Urinary bladder (tissue), 4 donors: ENCODE measurements around the gene USP48. TPM values are rescaled to one million over a fixed set of nuclear protein-coding genes. Genes with fewer than 3 reads are reported as not detected.
"Not testable (repeated sequence)": the region's sequence is repeated elsewhere in the genome, so short reads cannot be mapped to it uniquely, and the experiment has no call there.

Source experiments
- DNase-seq: peaks from one replicate; pipeline ENCODE4 v3.0.0-alpha.2; 2015; ENCODE audit errors: extremely low spot score
- H3K27ac ChIP-seq: one replicate; pipeline ENCODE4 v1.5.1; 2013; ENCODE audit warnings: low read depth, mild to moderate bottlenecking, moderate library complexity
- H3K36me3 ChIP-seq: one replicate; pipeline ENCODE4 v1.6.1; 2013; ENCODE audit warnings: mild to moderate bottlenecking, moderate library complexity; ENCODE audit not compliant: insufficient read depth
- H3K4me1 ChIP-seq: one replicate; pipeline ENCODE4 v1.6.1; 2013; ENCODE audit warnings: mild to moderate bottlenecking, moderate library complexity; ENCODE audit not compliant: insufficient read depth
- H3K4me3 ChIP-seq: one replicate; pipeline ENCODE4 v1.5.1; 2013; ENCODE audit warnings: low read depth, low read length
- WGBS: extraction: QIAGEN DNeasy Blood & Tissue Kit; methylation state at CpG from one replicate; pipeline ENCODE4 v1.1.7; 2013; 5-methylcytosine and 5-hydroxymethylcytosine counted together
- polyA plus RNA-seq: library from polyadenylated mRNA; stranded (reverse); fragments of 200-250 nt; gene quantifications from one replicate; pipeline ENCODE4 v1.2.3, GENCODE V29; 2013
- total RNA-seq: library from RNA; depleted of rRNA; stranded (reverse); fragments of >200 nt; gene quantifications from one replicate; pipeline ENCODE4 v1.2.3, GENCODE V29; 2014
- donor health status: healthy with polysubstance abuse.
- donor health status: healthy.

The USP48 gene
- total and polyA plus RNA-seq, 2 donors: 25.1 to 97.1 TPM

- no peak overlapping the region for H3K27ac ChIP-seq
- DNase-seq: no peak
- 91% methylated on average over 4 of the region's 4 CpGs for WGBS
- no peak overlapping the region for H3K4me3 ChIP-seq
- H3K4me1 ChIP-seq: no peaks in the 10 kb centered on the region
- no peaks in the 10 kb centered on the region for H3K36me3 ChIP-seq
Observed at GRCh38 chr1:21801100-21801499, 18.2 kb upstream of the USP48 start.

GRCh38 chr1:21799730-21800129 lies 16.8 kb upstream of the USP48 start:
- Histone ChIP-seq H3K36me3 (no peaks in the 10 kb centered on the region), H3K27ac (no peak overlapping the region), H3K4me3 (no peak overlapping the region), H3K4me1 (no peaks in the 10 kb centered on the region)
- DNase-seq: no peak
- 77% methylated on average over 5 of the region's 5 CpGs for WGBS

GRCh38 chr1:21795075-21795474 lies 12.1 kb upstream of the USP48 start:
- no peaks in the 10 kb centered on the region for H3K4me1 ChIP-seq
- H3K27ac ChIP-seq: no peak overlapping the region
- no peaks in the 10 kb centered on the region for H3K36me3 ChIP-seq
- no peak for DNase-seq
- 91% methylated on average over 6 of the region's 6 CpGs for WGBS
- H3K4me3 ChIP-seq: no peak overlapping the region

- WGBS: 88% methylated on average over 2 of the region's 2 CpGs
- no peaks in the 10 kb centered on the region for H3K36me3 ChIP-seq
- no peak for DNase-seq
- H3K4me1 ChIP-seq: no peaks in the 10 kb centered on the region
- H3K27ac ChIP-seq: no peak overlapping the region
- H3K4me3 ChIP-seq: no peak overlapping the region
Observed at GRCh38 chr1:21794656-21795055, 11.7 kb upstream of the USP48 start.

- WGBS: 81% methylated on average over 2 of the region's 2 CpGs
- H3K4me3 ChIP-seq: no peak overlapping the region
- no peaks in the 10 kb centered on the region for H3K36me3 ChIP-seq
- H3K4me1 ChIP-seq: no peaks in the 10 kb centered on the region
- no peak overlapping the region for H3K27ac ChIP-seq
- no peak for DNase-seq
Observed at GRCh38 chr1:21793104-21793503, 10.2 kb upstream of the USP48 start.

GRCh38 chr1:21786640-21787039 lies 3.7 kb upstream of the USP48 start:
- Histone ChIP-seq H3K4me3 (no peak overlapping the region), H3K36me3 (no peaks in the 10 kb centered on the region), H3K4me1 (no peaks in the 10 kb centered on the region), H3K27ac (no peak overlapping the region)
- no peak for DNase-seq
- WGBS: 77% methylated on average over 2 of the region's 2 CpGs

GRCh38 chr1:21785764-21786163 lies 2.8 kb upstream of the USP48 start:
- H3K4me1 ChIP-seq, H3K27ac ChIP-seq, DNase-seq, H3K4me3 ChIP-seq, H3K36me3 ChIP-seq: not testable (repeated sequence)
- WGBS: 90% methylated on average over 9 of the region's 9 CpGs

- no peaks in the 10 kb centered on the region for H3K4me1 ChIP-seq
- DNase-seq: no peak
- peak overlapping the region; percentile 84 for H3K4me3 ChIP-seq
- peak overlapping the region; percentile 100 for H3K27ac ChIP-seq
- 38% methylated on average over 32 of the region's 32 CpGs for WGBS
- H3K36me3 ChIP-seq: no peaks in the 10 kb centered on the region
Observed at GRCh38 chr1:21783679-21784603, 992 bp upstream of the USP48 start.

- Histone ChIP-seq H3K4me3 (peak overlapping the region; percentile 84), H3K4me1 (no peaks in the 10 kb centered on the region), H3K27ac (peak overlapping the region; percentile 100), H3K36me3 (no peaks in the 10 kb centered on the region)
- 0% methylated on average over 37 of the region's 37 CpGs for WGBS
- no peak for DNase-seq
Observed at GRCh38 chr1:21782349-21782867, 541 bp downstream of the USP48 start.

- H3K36me3 ChIP-seq: no peaks in the 10 kb centered on the region
- peak overlapping the region; percentile 100 for H3K27ac ChIP-seq
- WGBS: 1% methylated on average over 17 of the region's 17 CpGs
- peak overlapping the region; percentile 84 for H3K4me3 ChIP-seq
- H3K4me1 ChIP-seq: no peaks in the 10 kb centered on the region
- no peak for DNase-seq
Observed at GRCh38 chr1:21781815-21782348, 1.1 kb downstream of the USP48 start.

- 89% methylated on average over 12 of the region's 12 CpGs for WGBS
- no peak for DNase-seq
Observed at GRCh38 chr1:21779613-21780521, 3.1 kb downstream of the USP48 start.

GRCh38 chr1:21778405-21778727 lies 4.6 kb downstream of the USP48 start:
- no peak for DNase-seq
- H3K27ac ChIP-seq: no peak overlapping the region
- H3K4me1 ChIP-seq: no peaks in the 10 kb centered on the region
- H3K36me3 ChIP-seq: no peaks in the 10 kb centered on the region
- no peak overlapping the region for H3K4me3 ChIP-seq
- 98% methylated on average over 2 of the region's 2 CpGs for WGBS

More at GRCh38 chr1:21779613-21780521, 3.1 kb downstream of the USP48 start:
- no peaks in the 10 kb centered on the region for H3K36me3 ChIP-seq
- H3K27ac ChIP-seq: no peak overlapping the region
- H3K4me1 ChIP-seq: no peaks in the 10 kb centered on the region
- H3K4me3 ChIP-seq: no peak overlapping the region

- H3K36me3 ChIP-seq, H3K27ac ChIP-seq, DNase-seq, H3K4me3 ChIP-seq, H3K4me1 ChIP-seq: not testable (repeated sequence)
- 89% methylated on average over 5 of the region's 5 CpGs for WGBS
Observed at GRCh38 chr1:21776925-21777324, 6.0 kb downstream of the USP48 start.
